Caco-2 (cell line): ENCODE results near the gene CMTM4. TPM values are rescaled to one million over a fixed set of nuclear protein-coding genes. Genes with fewer than 3 reads are reported as not detected.
A peak's percentile ranks its signal among the peaks of the same experiment; 100 is the strongest.
"Not testable (repeated sequence)": the region's sequence is repeated elsewhere in the genome, so short reads cannot be mapped to it uniquely, and the experiment has no call there.

Source experiments
- BruUV-seq: library from RNA; stranded (reverse); fragments of 400-500 nt; replicated peaks from 2 replicates; lab custom pipeline; 2021; lab: Mats Ljungman, UMichigan
- CTCF ChIA-PET: fragments of 300-600 bp; sonication (Branson Sonifier 250); formaldehyde crosslinking; loops from one replicate; lab custom pipeline; 2022; ENCODE audit warnings: antibody characterized with exemption; lab: Charles Lee
- POLR2A ChIA-PET: fragments of 300-600 bp; sonication (Branson Sonifier 250); formaldehyde crosslinking; loops from one replicate; lab custom pipeline; 2022; ENCODE audit warnings: antibody characterized with exemption; lab: Charles Lee
- DNase-seq, 2 experiments: peaks; one replicate each; pipeline versions ENCODE4 v3.0.0 to v3.0.0-alpha.2; 2020 to 2022
- H3K27me3 ChIP-seq: replicated peaks from 2 replicates; pipeline ENCODE4 v1.6.0; 2011; ENCODE audit warnings: low read length; ENCODE audit not compliant: control insufficient read depth, insufficient read depth
- H3K36me3 ChIP-seq: 2 replicates; pipeline ENCODE4 v1.5.1; 2011; ENCODE audit warnings: low read length; ENCODE audit not compliant: control insufficient read depth, insufficient read depth
- H3K4me1 ChIP-seq: fragments of 250-450 bp; sonication (Bioruptor Pico); 2 replicates; pipeline ENCODE4 v1.5.1; 2020; ENCODE audit warnings: mild to moderate bottlenecking
- H3K4me3 ChIP-seq: 2 replicates; pipeline ENCODE4 v1.5.1; 2011; ENCODE audit warnings: low read depth, mild to moderate bottlenecking, control low read depth, low read length
- H3K9me3 ChIP-seq: fragments of 250-450 bp; sonication (Bioruptor Pico); 2 replicates; pipeline ENCODE4 v1.5.1; 2020; ENCODE audit warnings: mild to moderate bottlenecking, moderate library complexity
- H3K27ac Mint-ChIP-seq: one replicate; pipeline ENCODE4 v1.8.0; 2022; ENCODE audit warnings: mixed read lengths; ENCODE audit not compliant: unreplicated experiment
- H3K27me3 Mint-ChIP-seq: one replicate; pipeline ENCODE4 v1.8.0; 2022; ENCODE audit warnings: mixed read lengths; ENCODE audit not compliant: insufficient read depth, unreplicated experiment
- H3K36me3 Mint-ChIP-seq: one replicate; pipeline ENCODE4 v1.8.0; 2022; ENCODE audit warnings: mild to moderate bottlenecking, mixed read lengths; ENCODE audit not compliant: insufficient read depth, unreplicated experiment
- H3K4me1 Mint-ChIP-seq: one replicate; pipeline ENCODE4 v1.8.0; 2022; ENCODE audit warnings: low read depth, mixed read lengths; ENCODE audit not compliant: unreplicated experiment
- H3K4me3 Mint-ChIP-seq: one replicate; pipeline ENCODE4 v1.8.0; 2022; ENCODE audit warnings: mild to moderate bottlenecking, moderate library complexity, mixed read lengths; ENCODE audit not compliant: unreplicated experiment
- H3K9me3 Mint-ChIP-seq: one replicate; pipeline ENCODE4 v1.8.0; 2022; ENCODE audit warnings: mixed read lengths; ENCODE audit not compliant: unreplicated experiment
- CTCF ChIP-seq, 2 experiments: fragments of 200-600 bp in 1 of 2; IDR thresholded peaks; 1 replicate in 1 of 2; 2 replicates in 1 of 2; pipeline versions ENCODE4 v1.5.1 to v1.8.0; 2011 to 2022; ENCODE audit warnings: antibody characterized with exemption in 1 of 2, control low read depth in 1 of 2, inconsistent platforms in 1 of 2, low read depth in 1 of 2, low read length in 1 of 2, mild to moderate bottlenecking in 1 of 2, moderate library complexity in 1 of 2; ENCODE audit not compliant: insufficient read depth in 1 of 2, severe bottlenecking in 1 of 2, unreplicated experiment in 1 of 2
- intact Hi-C: fragments of 100-400 bp; cut with micrococcal nuclease; formaldehyde crosslinking; loops from one replicate; pipeline ENCODE4 v1.10.0; 2022; ENCODE audit not compliant: unreplicated experiment
- total RNA-seq: library from RNA; stranded (reverse); gene quantifications from 2 replicates; pipeline ENCODE4 v1.2.3, GENCODE V29; 2022

CMTM4 gene
- total RNA-seq, 1 experiment from 2014 or later, result 108 TPM

- Histone ChIP-seq H3K27me3 (no peaks in the 10 kb centered on the region), H3K9me3 (no peaks in the 10 kb centered on the region), H3K4me1 (peaks cover 4% of the 10 kb centered on the region; the same call in 1 of the 2 replicates), H3K4me3 (no peak overlapping the region), H3K36me3 (no peaks in the 10 kb centered on the region)
- Mint-ChIP-seq H3K4me1 (no peaks in the 10 kb centered on the region), H3K36me3 (peaks cover 9% of the 10 kb centered on the region), H3K27ac (no peak overlapping the region), H3K27me3 (no peaks in the 10 kb centered on the region), H3K9me3 (no peaks in the 10 kb centered on the region), H3K4me3 (no peak overlapping the region)
- DNase-seq, result no peak
- ChIA-PET POLR2A (no interaction called here), CTCF (interaction anchor here (0.5 to 1.5 kb wide), 2 partner anchors 17 to 70 kb away, joined by 3 read pairs; no protein-coding TSS in a partner anchor)
- intact Hi-C loops, result no loop called here
- no peak for TF ChIP-seq CTCF (IDR thresholded peaks at IDR 0.05; ENCODE audit: insufficient read depth in 1 of 2, low read depth in 1 of 2, low read length in 1 of 2, severe bottlenecking in 1 of 2, unreplicated experiment in 1 of 2)
- BruUV-seq, result no TSS peak
Measured at GRCh38 chr16:66667944-66668343, 28.6 kb downstream of the CMTM4 start.

DNA sequence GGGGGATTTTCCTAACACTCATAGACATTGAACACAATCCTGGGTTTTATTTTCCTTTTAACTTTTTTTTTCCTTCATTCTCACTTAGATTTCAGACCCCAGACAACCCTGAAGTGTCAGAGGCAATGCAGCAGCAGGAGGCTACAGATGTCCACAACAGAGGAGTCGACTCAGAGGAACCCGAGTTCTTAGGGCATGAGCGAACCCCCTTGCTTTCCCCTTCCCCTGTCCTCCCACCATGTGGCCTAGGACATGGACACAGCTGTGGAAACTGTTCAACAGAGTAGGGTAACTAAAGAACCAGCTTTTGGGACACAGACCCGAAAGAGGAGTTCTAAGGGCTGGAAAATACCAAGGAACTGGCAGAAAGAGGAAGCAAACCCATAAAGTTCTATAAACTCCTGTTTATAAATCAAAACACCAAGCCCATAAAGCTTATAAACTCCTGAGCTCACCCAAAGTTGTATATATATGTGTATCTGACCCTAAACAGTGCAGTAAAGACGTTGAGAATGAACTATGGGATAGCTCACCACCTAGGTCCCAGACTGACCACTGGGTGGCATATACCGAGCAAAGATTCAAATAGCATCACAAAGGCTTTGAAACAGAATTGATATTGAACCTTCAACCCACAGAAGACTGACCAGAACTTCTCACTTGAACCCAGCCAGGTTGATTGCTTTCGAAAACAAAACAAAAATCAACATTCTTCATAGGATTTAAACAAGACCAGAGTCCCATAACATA lies 33.9 kb downstream of the CMTM4 start:
- Histone ChIP-seq H3K27me3 (no peaks in the 10 kb centered on the region), H3K36me3 (no peaks in the 10 kb centered on the region), H3K9me3 (no peaks in the 10 kb centered on the region), H3K4me3 (no peak overlapping the region), H3K4me1 (no peaks in the 10 kb centered on the region)
- intact Hi-C loops, result loop anchor here (1.0 to 5.0 kb wide), 3 partner anchors 32 to 205 kb away; no protein-coding TSS in a partner anchor
- no peak overlapping the region for H3K27ac Mint-ChIP-seq
- TF ChIP-seq CTCF (IDR thresholded peaks at IDR 0.05; ENCODE audit: insufficient read depth in 1 of 2, low read depth in 1 of 2, low read length in 1 of 2, severe bottlenecking in 1 of 2, unreplicated experiment in 1 of 2), result peak; percentile 47 to 65
- H3K9me3 Mint-ChIP-seq, result no peaks in the 10 kb centered on the region
- H3K27me3 Mint-ChIP-seq, result no peaks in the 10 kb centered on the region
- peak in 1 of 2 experiments; percentile 38 for DNase-seq
- CTCF ChIA-PET, result interaction anchor here (0.6 to 4.2 kb wide), 11 partner anchors 9 to 205 kb away, joined by 3 to 39 read pairs (median 5); partner anchors contain the start of gene NAE1
- POLR2A ChIA-PET, result no interaction called here
- BruUV-seq, result no TSS peak
- H3K36me3 Mint-ChIP-seq, result peaks cover 9% of the 10 kb centered on the region
- H3K4me1 Mint-ChIP-seq, result peaks cover 6% of the 10 kb centered on the region
- H3K4me3 Mint-ChIP-seq, result no peak overlapping the region

DNA sequence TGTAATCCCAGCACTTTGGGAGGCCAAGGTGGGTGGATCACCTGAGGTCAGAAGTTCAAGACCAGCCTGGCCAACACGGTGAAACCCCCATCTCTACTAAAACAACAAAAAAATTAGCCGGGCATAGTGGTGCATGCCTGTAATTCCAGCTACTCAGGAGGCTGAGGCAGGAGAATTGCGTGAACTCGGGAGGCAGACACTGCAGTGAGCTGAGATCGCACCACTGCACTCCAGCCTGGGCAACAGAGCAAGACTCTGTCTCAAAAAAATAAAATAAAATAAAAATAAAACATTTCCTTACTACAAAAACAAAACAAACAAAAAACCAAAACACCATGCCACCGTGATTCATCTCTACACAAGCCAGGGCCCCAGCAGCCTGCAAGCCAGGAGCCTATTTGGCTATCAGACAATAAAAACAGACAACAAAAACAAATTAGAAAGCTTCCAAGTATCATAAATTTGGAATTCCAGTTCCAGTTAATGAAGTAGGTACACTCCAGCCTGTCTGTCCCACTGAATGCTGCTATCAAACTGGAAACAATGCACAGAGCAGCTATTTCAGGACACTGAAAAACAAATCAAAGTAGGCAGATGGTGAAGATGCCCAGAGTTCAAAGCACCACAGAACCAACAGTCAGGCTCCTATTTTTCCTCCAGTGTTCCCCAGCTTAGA lies 34.7 kb downstream of the CMTM4 start:
- H3K9me3 Mint-ChIP-seq, H3K27me3 Mint-ChIP-seq, H3K36me3 Mint-ChIP-seq, DNase-seq, H3K27ac Mint-ChIP-seq, H3K4me1 Mint-ChIP-seq, H3K4me3 ChIP-seq, H3K27me3 ChIP-seq, H3K9me3 ChIP-seq, BruUV-seq, H3K4me1 ChIP-seq, H3K4me3 Mint-ChIP-seq, POLR2A ChIA-PET, H3K36me3 ChIP-seq: not testable (repeated sequence)
- CTCF ChIA-PET, result interaction anchor here (1.7 to 4.2 kb wide), 3 partner anchors 10 to 206 kb away, joined by 9 to 39 read pairs (median 16); no protein-coding TSS in a partner anchor
- intact Hi-C loops, result loop anchor here (1.0 to 5.0 kb wide), 3 partner anchors 33 to 205 kb away; no protein-coding TSS in a partner anchor
